ENCODE measurements around the gene PDGFRB. TPM values are rescaled to one million over a fixed set of nuclear protein-coding genes. Genes with fewer than 3 reads are reported as not detected.

Gene PDGFRB
- total RNA-seq, 6 experiments from 2014 or later: 6.8 to 19.5 (median 9.4) TPM

DNA sequence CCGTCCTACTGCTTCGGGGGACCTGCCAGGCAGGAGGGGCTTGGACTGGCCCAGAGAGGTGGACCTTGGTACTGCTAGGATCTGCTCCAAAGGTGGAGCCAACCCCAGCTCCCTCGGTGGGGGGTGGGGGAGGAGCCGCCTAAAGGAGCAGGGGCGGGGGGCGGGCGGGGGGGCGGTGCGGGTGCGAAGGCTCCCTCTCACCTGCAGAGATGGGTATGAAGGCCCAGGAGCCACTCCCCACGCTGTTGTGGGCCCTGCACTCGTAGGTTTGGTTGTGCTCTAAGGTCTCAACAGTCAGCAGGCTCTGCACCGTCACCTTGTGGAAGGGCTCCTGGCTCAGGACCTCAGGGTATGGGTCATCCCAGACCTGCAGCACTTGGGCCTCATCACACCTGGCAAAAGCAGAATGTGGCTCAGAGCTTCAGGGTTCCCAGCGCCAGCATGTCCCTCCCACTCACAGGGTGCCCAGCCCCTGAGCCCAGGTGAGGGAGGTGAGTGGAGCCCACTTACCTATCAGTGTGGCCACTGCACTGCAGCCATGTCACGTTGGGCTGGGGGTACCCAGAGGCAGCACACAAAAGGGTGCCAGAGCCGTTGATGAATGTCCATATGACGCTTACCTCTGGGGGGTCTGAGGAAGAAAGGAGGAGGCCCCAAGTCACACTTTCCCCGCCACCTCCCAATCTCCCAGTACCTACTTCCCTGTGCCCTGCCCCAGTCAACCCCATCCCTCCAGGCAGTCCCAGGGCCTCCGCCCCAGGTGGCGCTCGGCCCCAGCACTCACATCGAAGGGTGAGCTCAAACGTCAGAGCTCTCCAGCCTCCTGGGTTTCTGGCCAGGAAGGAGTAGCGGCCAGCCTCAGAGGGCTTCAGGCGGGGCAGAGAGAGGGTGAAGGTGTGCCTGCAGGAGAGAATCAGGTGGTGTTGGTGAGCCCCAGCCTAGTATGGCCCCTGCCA, 85.7 kb downstream of the PDGFRB start:
- H3K27me3 ChIP-seq: no peaks in the 10 kb centered on the region
- peak in 1 of 3 donors; percentile 42 for DNase-seq
- ATAC-seq: no peak
- no peak for TF ChIP-seq POLR2A (IDR thresholded peaks at IDR 0.05)
- TF ChIP-seq, protein P1, sequence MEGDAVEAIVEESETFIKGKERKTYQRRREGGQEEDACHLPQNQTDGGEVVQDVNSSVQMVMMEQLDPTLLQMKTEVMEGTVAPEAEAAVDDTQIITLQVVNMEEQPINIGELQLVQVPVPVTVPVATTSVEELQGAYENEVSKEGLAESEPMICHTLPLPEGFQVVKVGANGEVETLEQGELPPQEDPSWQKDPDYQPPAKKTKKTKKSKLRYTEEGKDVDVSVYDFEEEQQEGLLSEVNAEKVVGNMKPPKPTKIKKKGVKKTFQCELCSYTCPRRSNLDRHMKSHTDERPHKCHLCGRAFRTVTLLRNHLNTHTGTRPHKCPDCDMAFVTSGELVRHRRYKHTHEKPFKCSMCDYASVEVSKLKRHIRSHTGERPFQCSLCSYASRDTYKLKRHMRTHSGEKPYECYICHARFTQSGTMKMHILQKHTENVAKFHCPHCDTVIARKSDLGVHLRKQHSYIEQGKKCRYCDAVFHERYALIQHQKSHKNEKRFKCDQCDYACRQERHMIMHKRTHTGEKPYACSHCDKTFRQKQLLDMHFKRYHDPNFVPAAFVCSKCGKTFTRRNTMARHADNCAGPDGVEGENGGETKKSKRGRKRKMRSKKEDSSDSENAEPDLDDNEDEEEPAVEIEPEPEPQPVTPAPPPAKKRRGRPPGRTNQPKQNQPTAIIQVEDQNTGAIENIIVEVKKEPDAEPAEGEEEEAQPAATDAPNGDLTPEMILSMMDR (IDR thresholded peaks at IDR 0.05): no peak
- no peak overlapping the region for H3K4me3 ChIP-seq
- no peaks in the 10 kb centered on the region for H3K4me1 ChIP-seq
- no peak overlapping the region for H3K27ac ChIP-seq
- intact Hi-C loops (cut with DNase I): no loop called here
- H3K9me3 ChIP-seq: no peaks in the 10 kb centered on the region
- H3K36me3 ChIP-seq: no peaks in the 10 kb centered on the region
- WGBS (ENCODE audit: insufficient coverage, low coverage, low lambda C conversion rate, missing lambda C conversion rate): 80% methylated on average over 2 of the region's 25 CpGs

DNA sequence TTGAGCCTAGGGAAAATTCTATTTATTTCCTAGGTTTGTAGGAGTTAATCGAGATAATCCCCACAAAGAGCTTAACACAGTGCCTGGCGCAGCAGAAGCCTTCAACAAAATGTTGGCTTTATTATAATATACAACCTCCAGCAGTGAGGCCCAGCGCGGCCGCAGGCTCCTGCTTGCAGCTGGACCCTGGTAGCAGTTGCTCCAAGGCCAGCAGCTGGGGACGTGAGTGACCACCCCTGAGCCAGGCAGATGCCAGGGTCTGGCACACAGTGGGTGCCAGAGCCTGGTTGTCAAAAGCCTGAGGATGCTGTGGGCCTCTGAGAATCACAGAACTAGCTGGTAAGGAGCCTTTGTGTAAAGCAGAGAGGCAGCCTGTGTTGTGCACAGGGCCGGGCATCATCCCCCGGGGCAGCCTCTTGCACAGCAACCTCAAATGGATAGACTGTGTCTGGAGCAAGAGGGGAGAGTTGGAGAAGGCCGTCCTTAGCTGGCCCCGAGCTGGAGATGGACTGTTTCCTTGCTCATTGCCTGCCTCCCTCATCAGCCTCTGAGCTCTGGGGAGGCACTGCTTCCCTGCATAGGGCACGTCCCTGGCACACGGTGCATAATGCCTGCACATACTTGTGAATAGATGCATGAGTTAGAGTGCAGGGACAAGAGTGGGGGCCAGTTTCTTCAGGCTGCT, 86.5 kb downstream of the PDGFRB start:
- no peak for TF ChIP-seq POLR2A (IDR thresholded peaks at IDR 0.05)
- TF ChIP-seq, protein P1 (IDR thresholded peaks at IDR 0.05): no peak
- no peaks in the 10 kb centered on the region for H3K9me3 ChIP-seq
- no peak for ATAC-seq
- WGBS (ENCODE audit: insufficient coverage, low coverage, low lambda C conversion rate, missing lambda C conversion rate): 74% methylated on average over 4 of the region's 12 CpGs
- peak in 1 of 3 donors; percentile 28 for DNase-seq
- no peak overlapping the region for H3K27ac ChIP-seq
- H3K27me3 ChIP-seq: no peaks in the 10 kb centered on the region
- intact Hi-C loops (cut with DNase I): no loop called here
- H3K4me3 ChIP-seq: no peak overlapping the region
- no peaks in the 10 kb centered on the region for H3K4me1 ChIP-seq
- no peaks in the 10 kb centered on the region for H3K36me3 ChIP-seq

DNA sequence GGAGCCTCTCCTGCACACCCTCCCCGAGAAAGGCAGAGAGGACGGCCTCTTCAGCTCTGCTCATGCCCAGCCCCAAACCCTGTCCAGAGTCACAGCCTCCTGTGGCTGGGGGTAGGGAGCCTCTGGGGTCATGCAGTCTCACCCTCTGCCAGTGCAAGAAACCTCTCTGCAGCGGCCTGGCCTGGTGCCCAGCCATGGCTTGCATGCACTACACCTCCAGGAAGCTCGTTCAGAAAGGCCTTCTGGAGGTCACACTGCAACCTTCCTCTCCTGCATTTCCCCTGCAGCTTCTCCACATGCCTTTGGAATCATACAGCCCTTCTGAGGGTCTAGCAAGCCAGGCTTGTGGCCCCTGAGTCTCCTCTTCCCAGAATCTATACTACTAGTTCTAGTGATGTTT, 87.2 kb downstream of the PDGFRB start:
- no peak for ATAC-seq

DNA sequence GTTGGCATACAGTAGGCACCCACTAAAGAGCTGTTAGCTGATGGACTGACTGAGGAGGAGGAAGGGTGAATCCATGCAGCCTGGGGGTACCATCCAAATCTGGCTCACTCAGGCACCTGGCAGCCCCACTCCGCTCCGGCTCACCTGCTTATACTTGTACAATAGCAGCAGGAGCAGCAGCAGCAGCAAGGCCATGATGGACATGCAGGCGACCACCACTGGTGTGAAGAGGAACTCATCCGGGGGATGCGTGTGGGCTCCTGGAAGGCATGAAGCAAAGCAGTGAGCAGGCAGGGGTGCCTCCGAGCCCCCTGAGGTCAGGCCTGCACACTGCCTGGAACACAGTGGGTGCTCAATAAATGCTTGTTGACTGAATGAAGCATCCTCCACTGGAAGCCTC, 87.6 kb downstream of the PDGFRB start:
- DNase-seq (no peak), ATAC-seq (no peak)
- Histone ChIP-seq H3K36me3 (no peaks in the 10 kb centered on the region), H3K9me3 (no peaks in the 10 kb centered on the region), H3K4me1 (no peaks in the 10 kb centered on the region), H3K27ac (no peak overlapping the region), H3K27me3 (no peaks in the 10 kb centered on the region), H3K4me3 (no peak overlapping the region)
- intact Hi-C loops (cut with DNase I): no loop called here
- no CpG with 5 or more reads among the region's 6 CpGs for WGBS (ENCODE audit: insufficient coverage, low coverage, low lambda C conversion rate, missing lambda C conversion rate)
- TF ChIP-seq, protein P1 (IDR thresholded peaks at IDR 0.05): no peak
- TF ChIP-seq POLR2A (IDR thresholded peaks at IDR 0.05): no peak

More for the DNA sequence above, 87.2 kb downstream of the PDGFRB start:
- TF ChIP-seq POLR2A (IDR thresholded peaks at IDR 0.05): no peak
- TF ChIP-seq, protein P1 (IDR thresholded peaks at IDR 0.05): no peak
- no peaks in the 10 kb centered on the region for H3K9me3 ChIP-seq
- no peaks in the 10 kb centered on the region for H3K36me3 ChIP-seq
- no peak for DNase-seq
- intact Hi-C loops (cut with DNase I): no loop called here
- no peaks in the 10 kb centered on the region for H3K27me3 ChIP-seq
- 0% methylated on average over 1 of the region's 4 CpGs for WGBS (ENCODE audit: insufficient coverage, low coverage, low lambda C conversion rate, missing lambda C conversion rate)
- H3K27ac ChIP-seq: no peak overlapping the region
- no peaks in the 10 kb centered on the region for H3K4me1 ChIP-seq
- H3K4me3 ChIP-seq: no peak overlapping the region

All from right lobe of liver (tissue), 6 donors.